HCT116 (cell line): ENCODE data around the gene CAPN13.

ENCODE experiments used
- CEBPB ChIP-seq: IDR thresholded peaks from 2 replicates; pipeline ENCODE4 v1.6.1; 2012; ENCODE audit warnings: low read depth
- EZH2 ChIP-seq: fragments of 200-600 bp; sonication (generic); IDR thresholded peaks from 2 replicates; pipeline ENCODE4 v1.6.1; 2017; ENCODE audit warnings: antibody characterized with exemption, mixed run types
- EZH2phosphoT487 ChIP-seq: fragments of 200-600 bp; IDR thresholded peaks from 2 replicates; pipeline ENCODE4 v1.6.1; 2018; ENCODE audit warnings: antibody characterized with exemption, borderline replicate concordance
- POLR2A ChIP-seq: IDR thresholded peaks from 2 replicates; pipeline ENCODE4 v1.7.0; 2011; ENCODE audit warnings: borderline replicate concordance; ENCODE audit not compliant: insufficient read depth, insufficient read length; ENCODE audit errors: extremely low read depth
- SIN3A ChIP-seq: IDR thresholded peaks from 2 replicates; pipeline ENCODE4 v1.6.1; 2012; ENCODE audit warnings: low read depth
- YY1 ChIP-seq: IDR thresholded peaks from 2 replicates; pipeline ENCODE4 v1.6.1; 2011; ENCODE audit warnings: low read length, low read depth, moderate library complexity, mild to moderate bottlenecking; ENCODE audit not compliant: insufficient replicate concordance; ENCODE audit errors: extremely low read depth
- ZNF274 ChIP-seq: fragments of 200-500 bp; sonication (Bioruptor generic); IDR thresholded peaks from 2 replicates; pipeline ENCODE4 v1.6.1; 2014; ENCODE audit warnings: mild to moderate bottlenecking, low read depth, low read length, inconsistent platforms
- TF ChIP-seq, protein P1 (sequence below), 3 experiments: fragments of 200-600 bp in 1 of 3; sonication (generic) in 1 of 3; IDR thresholded peaks in 2 of 3; conservative IDR thresholded peaks in 1 of 3; 2 replicates each; pipeline ENCODE4 v1.5.1; 2012 to 2017; ENCODE audit warnings: low read depth in 2 of 3, low read length in 2 of 3, antibody characterized with exemption in 1 of 3, borderline replicate concordance in 1 of 3, control low read depth in 1 of 3, mild to moderate bottlenecking in 1 of 3, mixed read lengths in 1 of 3, mixed run types in 1 of 3, moderate library complexity in 1 of 3; ENCODE audit not compliant: insufficient read depth in 1 of 3
- TF ChIP-seq, protein P2 (sequence below): IDR thresholded peaks from 2 replicates; pipeline ENCODE4 v1.6.1; 2012

DNA sequence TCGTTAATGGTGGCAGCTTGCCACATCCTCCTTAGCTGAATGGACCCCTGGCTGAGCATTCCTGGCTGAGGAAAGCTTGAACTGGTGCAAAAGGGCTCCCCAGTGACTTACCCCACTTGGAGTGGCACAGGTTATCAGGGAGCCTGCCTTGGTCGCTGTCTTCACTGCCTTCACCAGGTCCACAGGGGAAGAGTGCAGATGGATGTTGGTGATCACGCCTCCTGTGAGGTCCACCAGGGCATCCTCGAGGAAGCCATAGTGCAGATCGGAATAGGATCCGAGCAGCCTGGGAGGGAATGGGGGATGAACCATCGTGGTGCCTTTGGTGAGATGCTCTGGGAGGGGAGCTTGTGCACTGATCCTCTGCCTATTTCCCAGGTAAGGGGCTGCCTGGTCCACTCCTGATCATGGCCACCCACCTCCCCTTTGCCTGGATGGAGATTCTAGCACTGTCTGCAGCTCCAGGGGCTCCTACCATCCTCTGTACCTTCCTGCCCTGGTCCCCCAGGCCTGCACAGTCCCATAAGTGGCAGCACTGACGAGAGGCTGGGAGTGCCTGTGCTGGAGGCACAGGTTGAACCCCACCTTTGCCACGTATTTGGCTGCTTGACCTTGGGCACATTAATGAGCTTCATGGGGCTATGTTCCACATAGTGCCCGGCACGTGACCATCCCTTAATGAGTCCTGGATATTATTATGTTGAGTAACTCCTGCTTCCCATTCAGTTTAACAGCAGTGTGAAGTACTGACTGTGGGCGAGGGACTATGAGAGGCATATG is 43.0 kb downstream of the CAPN13 start:
- TF ChIP-seq, protein P1, sequence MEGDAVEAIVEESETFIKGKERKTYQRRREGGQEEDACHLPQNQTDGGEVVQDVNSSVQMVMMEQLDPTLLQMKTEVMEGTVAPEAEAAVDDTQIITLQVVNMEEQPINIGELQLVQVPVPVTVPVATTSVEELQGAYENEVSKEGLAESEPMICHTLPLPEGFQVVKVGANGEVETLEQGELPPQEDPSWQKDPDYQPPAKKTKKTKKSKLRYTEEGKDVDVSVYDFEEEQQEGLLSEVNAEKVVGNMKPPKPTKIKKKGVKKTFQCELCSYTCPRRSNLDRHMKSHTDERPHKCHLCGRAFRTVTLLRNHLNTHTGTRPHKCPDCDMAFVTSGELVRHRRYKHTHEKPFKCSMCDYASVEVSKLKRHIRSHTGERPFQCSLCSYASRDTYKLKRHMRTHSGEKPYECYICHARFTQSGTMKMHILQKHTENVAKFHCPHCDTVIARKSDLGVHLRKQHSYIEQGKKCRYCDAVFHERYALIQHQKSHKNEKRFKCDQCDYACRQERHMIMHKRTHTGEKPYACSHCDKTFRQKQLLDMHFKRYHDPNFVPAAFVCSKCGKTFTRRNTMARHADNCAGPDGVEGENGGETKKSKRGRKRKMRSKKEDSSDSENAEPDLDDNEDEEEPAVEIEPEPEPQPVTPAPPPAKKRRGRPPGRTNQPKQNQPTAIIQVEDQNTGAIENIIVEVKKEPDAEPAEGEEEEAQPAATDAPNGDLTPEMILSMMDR (IDR thresholded peaks at IDR 0.05 in 2 of 3, conservative IDR thresholded peaks at IDR 0.05 in 1 of 3; ENCODE audit: borderline replicate concordance in 1 of 3, insufficient read depth in 1 of 3, low read depth in 2 of 3, low read length in 2 of 3): no peak
- TF ChIP-seq YY1: no peak
- TF ChIP-seq EZH2phosphoT487: no peak
- no peak for TF ChIP-seq EZH2
- no peak for TF ChIP-seq ZNF274
- TF ChIP-seq, protein P2, sequence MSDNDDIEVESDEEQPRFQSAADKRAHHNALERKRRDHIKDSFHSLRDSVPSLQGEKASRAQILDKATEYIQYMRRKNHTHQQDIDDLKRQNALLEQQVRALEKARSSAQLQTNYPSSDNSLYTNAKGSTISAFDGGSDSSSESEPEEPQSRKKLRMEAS: no peak
- TF ChIP-seq SIN3A: no peak
- no peak for TF ChIP-seq CEBPB
- no peak for TF ChIP-seq POLR2A
